HS-27A (cell line): ENCODE data around the gene CMPK2.

ENCODE experiments used
- DNase-seq: peaks from one replicate; pipeline ENCODE4 v3.0.0-alpha.2; 2012; ENCODE audit warnings: low read depth, missing footprints

Gene CMPK2

GRCh38 chr2:6810961-6811360 lies 54.7 kb downstream of the CMPK2 start:
- no peak for DNase-seq

- DNase-seq = no peak
Observed at GRCh38 chr2:6808426-6808825, 57.3 kb downstream of the CMPK2 start.

- DNase-seq = no peak
Observed at GRCh38 chr2:6806604-6807003, 59.1 kb downstream of the CMPK2 start.

GRCh38 chr2:6800553-6800952 lies 65.2 kb downstream of the CMPK2 start:
- no peak for DNase-seq
